ENCODE data around the gene GRAMD1B.
"Not testable (repeated sequence)": the region's sequence is repeated elsewhere in the genome, so short reads cannot be mapped to it uniquely, and the experiment has no call there.

GRAMD1B gene

DNA sequence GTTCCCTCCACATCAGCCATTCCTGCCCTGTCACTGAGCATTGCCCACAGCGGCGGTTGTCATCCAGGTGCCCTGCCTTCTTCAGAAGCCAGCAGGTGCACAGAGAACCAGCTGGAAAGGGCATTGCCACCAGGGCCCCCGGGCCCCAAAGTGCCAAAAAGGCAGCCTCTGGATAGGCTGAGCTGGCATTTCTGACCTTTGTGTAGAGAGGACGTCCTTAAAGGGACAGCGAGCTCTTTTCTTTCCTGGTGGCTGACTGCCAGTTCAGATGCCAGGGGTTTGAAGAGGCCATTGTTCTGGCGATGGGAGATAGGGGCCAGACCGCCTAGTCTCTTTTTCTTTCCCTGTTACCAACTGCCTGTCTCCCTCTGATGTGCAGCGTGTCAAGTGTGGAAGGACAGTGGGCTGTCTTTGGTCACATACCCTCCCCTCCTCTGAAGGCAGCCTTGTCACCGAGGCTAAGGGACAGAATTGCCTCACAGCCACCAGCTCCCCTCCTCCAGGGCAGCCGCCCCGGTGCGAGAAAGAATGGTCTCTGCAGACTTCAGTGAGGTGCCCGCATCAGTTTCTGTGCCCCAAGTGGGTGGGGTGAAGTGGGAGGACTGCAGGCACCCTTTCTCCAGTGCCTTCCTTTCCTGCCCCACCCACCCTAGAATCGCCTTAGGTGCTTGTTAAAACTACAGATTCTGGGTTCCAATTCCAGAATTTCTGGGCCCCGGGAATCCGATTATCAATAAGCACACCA lies 114.7 kb downstream of the GRAMD1B start:
- DNase-seq = no peak

DNA sequence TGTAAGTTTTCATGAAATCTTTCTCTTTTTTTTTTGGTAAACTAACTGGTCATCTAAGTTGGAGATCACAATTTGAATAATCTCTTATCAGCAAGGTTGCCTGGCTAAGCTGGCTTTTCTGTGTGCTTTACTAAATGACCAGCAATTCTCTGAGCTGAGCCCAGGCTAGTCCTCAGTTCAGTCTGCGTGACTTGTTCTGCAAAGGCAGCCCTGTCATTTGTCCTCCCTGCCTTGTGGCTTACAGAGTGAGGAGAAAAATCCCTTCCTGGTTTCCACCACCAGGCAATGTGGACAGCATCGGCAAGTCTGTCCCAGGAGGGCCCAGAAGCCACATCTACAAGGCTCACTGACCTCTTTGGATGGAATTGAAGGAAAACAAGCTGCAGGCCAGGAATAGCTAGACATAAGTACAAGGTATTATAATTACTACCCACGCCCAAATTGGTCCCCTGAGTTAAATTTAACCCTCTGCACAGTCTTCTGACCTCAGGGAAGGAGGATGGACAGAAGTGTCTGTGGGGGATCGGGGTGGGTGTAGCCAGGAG lies 115.7 kb downstream of the GRAMD1B start:
- DNase-seq = no peak

DNA sequence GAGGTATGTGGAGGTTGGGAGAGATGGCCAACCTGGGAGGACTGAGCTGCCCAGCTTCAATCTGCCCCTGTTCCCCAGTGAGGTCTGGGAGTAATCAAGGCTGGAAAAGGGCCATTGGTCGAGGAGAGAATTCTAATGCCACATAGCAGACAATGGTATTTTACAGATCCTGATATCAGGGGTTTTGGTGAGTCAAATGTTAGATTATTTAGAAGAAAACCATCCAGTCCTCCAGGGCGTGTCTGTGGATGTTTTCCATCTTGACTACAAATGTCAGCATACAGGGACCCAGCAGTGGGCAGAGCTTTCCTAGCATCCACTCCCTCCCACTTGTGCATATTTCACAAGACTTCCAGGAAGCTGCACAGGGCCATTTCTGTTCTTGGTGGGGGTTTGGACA lies 116.4 kb downstream of the GRAMD1B start:
- no peak for DNase-seq

DNA sequence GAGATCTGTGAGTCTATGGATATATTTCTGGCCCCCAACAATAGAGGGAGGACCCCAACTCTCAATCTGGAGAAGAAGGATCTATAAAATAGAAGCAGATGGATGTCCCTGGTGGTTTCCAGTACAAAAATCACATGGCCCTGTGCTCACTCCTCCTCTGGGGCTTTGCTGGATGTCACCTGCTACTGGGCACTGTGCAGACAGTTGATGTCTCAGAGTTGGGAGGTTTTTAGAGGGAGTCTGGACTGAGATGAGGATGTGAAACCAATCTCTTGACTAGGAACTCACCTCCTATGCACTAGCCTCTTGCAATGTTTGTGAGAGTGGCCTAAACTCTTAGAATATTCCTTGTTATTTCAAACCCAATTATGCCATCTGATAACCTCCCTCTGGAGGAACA lies 117.1 kb downstream of the GRAMD1B start:
- DNase-seq = no peak

DNA sequence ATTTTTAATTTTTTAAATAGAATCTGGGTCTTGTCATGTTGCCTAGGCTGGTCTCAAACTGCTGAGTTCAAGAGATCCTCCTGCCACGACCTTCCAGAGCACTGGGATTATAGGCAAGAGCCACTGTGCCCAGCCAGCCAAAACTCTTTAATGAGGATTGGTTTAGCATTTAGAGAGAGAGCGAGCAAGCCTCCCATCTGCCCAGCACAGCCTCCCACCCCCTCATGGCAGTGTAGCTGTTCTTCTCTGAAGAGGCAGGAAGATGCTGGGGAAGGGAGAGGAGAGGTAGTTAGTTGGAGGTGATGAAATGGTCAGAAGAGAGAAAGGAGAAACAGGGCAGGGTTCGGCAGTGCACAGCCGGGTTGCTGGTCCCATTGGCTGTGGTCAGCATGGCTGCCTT lies 118.7 kb downstream of the GRAMD1B start:
- no peak for DNase-seq

DNA sequence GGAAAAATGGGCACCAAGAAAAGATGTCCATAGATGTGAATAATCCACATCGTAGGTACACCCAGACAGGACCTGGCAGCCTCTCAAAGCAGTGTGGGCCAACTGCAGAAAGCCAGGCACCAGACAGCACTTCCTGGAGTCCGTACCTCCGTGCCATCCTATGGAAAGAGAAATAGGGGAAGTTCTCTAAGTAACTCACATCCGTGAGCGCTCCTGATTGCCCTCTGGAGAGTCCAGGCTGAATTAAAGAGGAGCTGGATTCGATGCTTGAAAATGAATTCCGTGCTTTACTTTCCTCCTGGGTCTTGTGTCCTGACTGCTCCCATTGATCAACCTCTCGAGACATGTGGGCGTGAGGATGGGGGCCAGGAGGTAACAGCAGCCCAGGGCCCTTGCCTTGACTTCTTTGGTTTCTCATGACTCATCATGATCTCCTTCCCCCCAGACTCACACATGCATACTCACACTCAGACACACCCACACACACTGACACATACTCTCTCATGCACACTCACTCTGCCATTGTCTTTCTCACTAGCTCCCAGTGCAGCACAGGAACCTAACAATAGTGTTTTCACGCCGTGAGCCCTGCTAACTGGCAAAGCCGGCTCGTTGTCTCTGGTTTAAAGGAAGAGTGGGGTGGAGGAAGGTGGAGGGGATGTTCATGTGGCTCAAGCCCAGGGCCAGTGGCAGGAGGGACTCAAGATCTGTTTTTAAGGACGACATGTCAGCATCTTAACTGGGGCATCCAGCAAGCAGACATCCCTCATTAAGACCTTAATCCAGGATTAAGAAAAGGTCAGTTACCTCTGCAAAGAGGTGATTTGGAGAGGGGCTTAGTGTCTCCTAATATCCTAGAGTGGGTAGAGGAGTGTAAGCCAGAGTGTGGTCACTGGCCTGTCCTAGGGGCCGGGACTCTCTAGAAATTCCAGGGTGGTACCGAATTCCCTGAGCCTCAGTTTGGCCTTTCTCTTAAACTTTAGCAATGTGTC lies 120.2 kb downstream of the GRAMD1B start:
- DNase-seq = no peak

DNA sequence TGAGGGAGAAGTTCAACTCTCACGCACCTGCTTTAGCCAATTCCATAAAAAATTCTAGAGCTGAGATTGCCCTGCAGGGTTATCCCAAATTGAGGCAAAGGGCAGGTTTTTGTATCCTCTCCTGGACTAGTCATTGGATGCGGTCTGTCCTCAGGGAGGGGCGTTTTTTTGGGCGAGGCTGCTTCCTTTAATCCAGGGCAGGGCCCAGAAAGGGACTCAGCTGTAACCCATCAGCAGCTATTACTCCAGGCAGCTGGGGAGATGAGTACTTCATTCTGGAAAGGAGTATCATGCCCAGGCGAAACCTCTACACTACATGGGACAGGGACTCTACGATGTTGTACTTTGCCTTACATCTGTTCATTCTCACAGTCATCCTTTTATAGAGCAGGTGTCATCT lies 121.0 kb downstream of the GRAMD1B start:
- no peak for DNase-seq

DNA sequence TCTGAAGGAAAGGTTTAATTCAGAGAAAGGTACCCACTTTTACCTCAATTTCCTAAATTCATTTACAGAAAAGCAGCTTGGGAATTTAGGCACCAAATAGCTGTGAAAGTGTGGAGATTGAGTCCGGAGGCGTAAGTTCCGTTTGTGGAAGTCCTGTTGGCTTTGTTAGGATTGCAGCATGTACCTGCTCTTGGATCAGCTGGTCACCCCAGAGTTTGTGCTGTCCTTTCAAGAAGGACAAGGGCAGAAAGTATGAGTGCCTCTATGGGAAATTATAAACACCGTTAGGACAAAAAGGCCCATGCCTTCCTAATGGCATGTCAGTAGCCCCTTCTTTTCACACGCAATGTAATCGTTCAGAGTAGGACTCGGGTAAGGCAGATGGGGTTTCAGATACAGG lies 126.6 kb downstream of the GRAMD1B start:
- DNase-seq = no peak

DNA sequence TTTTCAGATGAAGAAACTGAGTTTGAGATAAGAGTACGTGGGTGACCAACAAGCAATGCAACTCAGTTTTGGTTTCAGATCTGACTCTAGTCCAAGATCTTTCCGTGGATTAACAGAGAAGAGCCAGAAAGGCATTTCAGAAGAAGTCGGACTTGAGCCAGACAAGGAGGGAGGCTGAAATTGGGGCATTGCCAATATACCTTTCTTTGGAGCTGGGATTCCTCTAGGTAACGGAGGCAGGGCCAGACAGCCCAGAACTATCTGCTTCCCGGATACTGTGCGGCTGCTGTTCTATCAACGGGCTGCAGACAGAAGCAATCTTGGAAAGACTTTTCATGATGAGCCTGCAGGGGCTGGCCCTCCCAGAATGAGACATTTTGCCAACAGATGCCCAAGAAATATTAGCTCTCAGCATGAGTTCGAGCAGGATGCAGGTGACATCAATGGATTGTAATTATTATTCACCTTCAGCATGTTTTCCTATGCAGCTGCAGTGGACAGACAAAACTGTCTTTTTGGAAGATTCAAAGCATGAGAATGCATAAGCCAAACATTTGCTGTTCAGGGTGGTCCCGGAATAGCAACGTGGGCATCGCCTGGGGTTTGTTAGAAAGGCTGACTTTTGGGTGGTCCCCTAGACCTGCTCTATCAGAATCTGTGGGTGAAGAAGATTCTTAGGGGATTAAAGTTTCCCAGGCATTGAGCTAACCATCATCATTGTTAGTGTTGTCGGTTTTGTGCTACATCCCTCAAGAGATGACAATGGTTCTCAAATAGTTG lies 128.7 kb downstream of the GRAMD1B start:
- no peak for DNase-seq

DNA sequence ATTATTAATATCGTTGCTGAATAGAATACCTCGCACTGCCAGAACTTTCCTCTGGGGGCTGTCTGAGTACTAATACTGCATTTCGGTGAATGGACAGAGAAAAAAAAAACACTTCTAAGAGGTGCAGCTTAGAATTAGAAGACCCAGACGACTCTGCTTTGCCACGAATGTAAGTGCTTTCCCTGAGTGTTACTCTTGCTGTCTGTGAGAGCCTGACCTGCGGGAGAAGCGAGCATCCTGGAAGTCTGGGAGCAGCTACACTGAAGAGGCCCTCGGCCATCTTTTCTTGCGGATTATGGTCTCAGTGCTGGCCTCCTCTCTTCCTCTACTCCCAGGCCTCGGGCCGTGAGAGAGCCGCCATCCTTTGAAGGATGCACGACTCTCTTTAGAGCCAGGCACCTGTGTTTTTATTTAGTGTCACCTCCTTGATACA lies 129.5 kb downstream of the GRAMD1B start:
- DNase-seq = no peak

DNA sequence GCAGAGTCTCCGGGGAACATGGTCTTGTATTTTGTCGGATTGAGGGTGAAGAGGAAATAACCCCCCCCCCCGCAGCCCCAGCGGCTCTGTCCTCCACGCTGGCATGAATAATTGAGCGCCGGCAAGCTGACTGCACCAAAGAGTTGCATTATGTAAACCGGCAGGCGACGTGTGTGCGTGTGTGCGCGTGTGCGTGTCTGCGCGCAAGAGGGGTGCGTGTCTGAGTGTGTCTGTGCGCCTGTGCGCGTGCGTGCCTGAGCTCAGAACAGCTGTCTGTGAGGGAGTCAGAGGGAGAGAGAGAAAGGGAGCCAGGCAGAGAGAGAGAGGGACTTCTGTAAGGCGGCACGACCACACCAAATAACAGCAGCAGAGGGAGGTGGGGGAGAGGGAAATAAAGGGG lies 129.9 kb downstream of the GRAMD1B start:
- no peak for DNase-seq

DNA sequence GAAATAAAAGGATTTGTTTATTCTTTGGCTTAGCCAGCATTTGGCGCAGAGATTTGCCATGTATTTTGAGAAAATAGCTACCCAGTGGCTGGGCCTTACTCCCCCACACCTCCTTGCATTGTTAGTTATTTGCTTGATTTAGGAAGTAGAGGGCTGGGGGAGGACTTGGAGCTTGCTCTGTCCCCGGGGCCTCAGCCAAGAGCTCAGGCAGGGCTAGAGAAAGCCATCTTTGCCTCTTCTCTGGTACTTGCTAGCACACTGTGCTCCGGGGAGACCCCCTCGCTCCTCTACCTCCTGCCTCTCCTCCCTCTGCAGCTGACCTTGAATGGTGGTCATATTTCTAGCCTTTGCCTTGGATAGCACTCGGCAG lies 131.3 kb downstream of the GRAMD1B start:
- no peak for DNase-seq

DNA sequence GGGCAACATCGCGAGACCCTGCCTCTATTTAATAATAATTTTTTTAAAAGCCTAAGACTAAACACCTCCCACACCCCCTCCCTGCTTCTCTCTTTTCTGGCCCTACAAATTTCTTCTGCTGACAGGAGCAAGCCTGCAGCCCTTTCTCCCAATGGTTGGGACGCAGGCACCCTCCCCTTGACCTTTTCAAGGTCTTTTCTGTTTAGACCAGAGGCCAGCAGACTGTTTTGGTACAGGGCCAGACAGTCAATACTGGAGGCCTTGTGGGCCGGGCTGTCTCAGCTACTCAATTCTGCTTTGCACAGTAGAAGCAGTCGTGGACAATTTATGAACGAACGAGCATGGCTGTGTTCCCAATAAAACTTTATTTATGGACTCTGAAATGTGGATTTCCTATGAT lies 132.1 kb downstream of the GRAMD1B start:
- no peak for DNase-seq

DNA sequence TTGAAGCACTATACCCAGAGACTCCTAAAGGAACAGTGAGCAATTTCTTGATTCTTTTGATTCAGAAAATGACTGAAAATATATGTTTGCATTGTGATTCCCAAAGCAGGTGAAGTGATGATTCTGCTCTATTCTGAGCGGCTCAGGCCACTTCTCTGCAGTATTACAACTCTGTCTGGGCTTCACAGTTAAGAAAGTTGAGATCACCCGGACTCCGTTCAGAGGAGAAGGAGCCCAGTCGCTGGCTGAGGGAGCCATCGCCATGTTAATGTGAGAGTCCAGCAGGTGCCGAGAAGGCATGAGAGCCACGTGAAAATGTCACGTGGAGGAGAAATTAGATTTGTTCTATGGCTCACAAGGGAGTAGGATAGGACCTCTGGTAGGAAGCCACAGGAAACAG lies 132.8 kb downstream of the GRAMD1B start:
- DNase-seq = no peak

DNA sequence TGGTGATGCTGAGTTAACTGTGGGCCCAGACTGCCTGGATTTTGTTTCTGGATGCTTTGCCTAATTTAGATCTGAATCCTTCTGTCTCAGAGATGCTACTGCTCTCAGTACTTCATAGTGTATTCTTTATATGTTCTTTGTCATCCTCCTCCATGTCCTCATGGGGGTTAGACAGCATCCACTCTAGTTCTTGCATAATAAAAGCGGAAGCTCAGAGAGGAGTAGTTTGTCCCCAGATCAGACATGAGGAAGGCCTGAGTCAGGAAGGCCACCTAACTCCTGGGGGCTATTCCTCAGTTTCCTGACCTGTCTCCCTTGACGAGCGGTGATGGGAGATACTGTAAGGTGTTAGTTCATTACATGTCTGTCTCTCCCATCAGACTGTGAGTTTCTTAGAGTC lies 134.2 kb downstream of the GRAMD1B start:
- no peak for DNase-seq

DNA sequence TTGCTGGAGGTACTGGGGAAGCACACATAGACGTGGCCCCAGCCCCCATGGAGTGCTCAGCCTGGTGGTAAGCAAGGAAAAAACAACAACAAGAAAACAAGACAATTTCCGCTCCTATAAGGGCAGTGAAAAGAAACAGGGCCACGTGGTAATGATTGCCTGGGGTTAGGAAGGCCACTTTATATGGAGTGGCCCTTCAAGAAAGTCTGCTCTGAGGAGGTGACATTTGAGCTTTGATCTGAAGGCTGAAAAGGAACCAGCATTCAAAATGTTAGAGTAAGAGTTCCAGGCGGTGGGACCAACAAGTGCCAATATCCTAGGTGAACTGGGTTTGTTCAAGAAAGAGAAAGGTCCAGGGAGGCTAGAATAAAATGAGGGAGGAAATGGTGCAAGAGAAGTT lies 136.8 kb downstream of the GRAMD1B start:
- no peak for DNase-seq

DNA sequence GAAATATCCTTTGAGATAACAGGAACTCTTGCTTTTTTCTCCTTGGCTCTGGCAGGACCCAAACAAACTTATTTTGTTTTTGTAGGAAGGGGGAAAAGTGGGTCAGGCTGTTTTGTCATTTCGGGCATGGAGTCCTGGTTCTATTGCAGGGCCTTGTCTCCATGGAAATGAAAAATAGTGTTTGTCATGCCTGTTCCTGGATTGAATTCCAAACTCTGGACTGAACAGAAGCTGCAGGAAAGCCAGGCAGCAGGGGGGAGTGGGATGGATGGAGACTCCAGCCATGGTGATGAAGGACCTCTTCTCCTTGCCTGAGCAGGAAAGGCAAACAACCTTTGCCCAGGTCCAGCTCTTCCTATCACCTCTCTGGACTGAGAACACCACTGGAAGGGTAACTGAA lies 137.4 kb downstream of the GRAMD1B start:
- DNase-seq = no peak

DNA sequence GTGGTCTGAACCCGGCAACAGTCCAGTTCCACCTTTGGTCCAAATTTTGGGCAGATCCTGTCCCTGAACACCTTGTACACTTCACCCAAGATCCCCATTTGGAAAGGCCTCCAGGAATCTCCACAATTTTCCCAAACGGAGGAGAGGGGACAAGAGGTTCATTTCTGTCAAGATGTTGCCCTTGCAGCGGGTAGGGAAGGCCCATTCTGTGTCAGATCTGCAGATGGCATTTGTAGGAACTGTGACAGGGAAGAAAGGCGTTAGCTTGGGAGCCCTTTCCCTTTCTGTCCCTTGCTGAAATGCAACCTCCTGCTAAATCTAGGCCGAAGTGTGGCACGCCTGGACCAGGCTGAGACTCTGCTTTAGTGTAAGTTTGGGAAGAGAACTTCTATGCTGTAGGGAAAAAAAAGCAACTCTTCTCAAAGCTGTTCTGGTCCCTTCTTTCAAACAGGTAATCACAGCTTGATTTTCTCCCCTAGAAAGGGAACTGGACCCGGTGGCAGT lies 138.3 kb downstream of the GRAMD1B start:
- no peak for DNase-seq

DNA sequence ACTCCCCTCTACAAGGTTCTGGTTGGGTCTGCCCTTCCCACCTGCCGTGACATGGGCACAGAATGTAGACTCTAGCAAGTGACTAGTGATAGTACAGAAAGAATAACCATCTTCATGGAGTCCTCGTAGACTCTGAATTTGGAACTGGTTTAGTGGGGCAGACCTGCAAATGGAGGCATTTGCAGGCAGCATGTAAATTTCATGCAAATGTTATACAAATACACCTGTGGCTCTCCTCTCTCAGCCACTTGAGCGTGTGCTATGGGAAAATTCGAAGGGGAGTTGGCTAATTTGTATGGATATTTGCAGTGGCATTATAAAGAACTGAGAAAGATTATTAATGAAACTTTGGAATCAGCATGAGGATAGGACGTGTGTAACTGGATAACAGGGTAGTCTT lies 139.3 kb downstream of the GRAMD1B start:
- no peak for DNase-seq

DNA sequence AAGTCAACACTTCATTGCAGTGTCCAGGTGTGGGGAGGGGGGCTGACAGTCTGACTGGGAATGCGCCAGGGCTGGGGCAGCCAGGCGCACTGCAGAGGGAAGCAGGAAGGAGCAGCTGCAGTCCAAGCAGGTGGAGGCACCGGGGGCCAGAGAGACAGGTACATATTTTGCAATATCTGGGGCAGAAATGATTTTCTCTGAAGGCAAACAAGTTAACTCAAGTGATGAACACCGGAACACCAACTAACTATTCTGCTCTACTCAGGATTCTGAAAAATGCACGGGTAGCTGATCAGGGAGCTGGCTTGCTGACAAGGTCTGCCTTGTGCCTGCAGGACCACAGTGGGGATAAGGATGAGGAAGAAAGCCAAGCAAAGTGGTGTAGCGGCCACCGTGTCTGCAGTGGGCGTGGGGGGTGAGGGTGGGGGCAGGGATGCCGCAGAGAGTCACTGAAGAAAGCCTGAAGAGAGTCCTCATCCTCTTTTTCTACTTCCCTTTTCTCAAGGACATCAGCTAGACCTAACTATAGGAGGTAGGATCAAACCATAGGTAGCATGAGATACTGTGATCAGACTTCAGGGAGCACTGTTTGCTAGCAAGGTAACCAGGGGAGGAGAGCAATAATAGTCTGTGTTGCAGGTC lies 141.0 kb downstream of the GRAMD1B start:
- no peak for DNase-seq

DNA sequence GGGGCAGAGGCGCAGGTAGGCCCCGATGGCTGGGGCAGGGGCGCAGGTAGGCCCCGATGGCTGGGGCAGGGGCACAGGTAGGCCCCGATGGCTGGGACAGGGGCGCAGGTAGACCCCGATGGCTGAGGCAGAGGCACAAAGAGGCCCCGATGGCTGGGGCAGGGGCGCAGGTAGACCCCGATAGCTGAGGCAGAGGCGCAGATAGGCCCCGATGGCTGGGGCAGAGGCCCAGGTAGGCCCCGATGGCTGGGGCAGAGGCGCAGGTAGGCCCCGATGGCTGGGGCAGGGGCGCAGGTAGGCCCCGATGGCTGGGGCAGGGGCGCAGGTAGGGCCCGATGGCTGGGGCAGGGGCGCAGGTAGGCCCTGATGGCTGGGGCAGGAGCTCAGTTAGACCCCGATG lies 142.7 kb downstream of the GRAMD1B start:
- DNase-seq = not testable (repeated sequence)

DNA sequence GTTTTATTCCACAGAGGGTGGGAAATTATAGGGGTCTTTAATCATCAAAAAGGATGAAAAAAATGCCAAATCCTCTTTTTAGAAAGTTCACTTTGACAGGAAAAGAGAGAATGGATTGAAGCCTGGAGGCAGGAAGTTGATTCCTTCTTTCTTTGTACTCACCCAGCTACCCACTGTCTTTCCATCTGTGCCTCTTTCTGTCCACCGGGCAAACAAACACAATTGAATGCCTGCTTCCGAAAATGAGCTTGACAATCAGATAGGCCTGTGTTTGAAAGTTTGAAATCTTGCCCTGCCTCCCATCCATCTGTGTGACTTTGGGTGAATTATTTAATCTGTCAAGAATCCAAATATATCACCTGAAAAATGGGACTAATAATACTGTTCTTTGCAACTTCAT lies 143.2 kb downstream of the GRAMD1B start:
- DNase-seq = no peak
